GM23248 (cell line): ENCODE results near the gene DUSP9. TPM values are rescaled to one million over a fixed set of nuclear protein-coding genes. Genes with fewer than 3 reads are reported as not detected.
"Not testable (repeated sequence)": the region's sequence is repeated elsewhere in the genome, so short reads cannot be mapped to it uniquely, and the experiment has no call there.

Source experiments
- DNase-seq: peaks from one replicate; pipeline ENCODE4 v3.0.0-alpha.2; 2015
- H2AFZ ChIP-seq: fragments of 200-600 bp; sonication (generic); 2 replicates; pipeline ENCODE4 v1.6.1; 2016; ENCODE audit warnings: antibody characterized with exemption
- H3F3A ChIP-seq: fragments of 200-600 bp; sonication (generic); 2 replicates; pipeline ENCODE4 v1.6.1; 2016; ENCODE audit warnings: mild to moderate bottlenecking, antibody characterized with exemption, mixed run types; ENCODE audit not compliant: insufficient read depth
- H3K27ac ChIP-seq: fragments of 200-600 bp; sonication (generic); 2 replicates; pipeline ENCODE4 v1.5.1; 2016; ENCODE audit warnings: mild to moderate bottlenecking
- H3K27me3 ChIP-seq: fragments of 200-600 bp; sonication (generic); replicated peaks from 2 replicates; pipeline ENCODE4 v1.6.1; 2016; ENCODE audit warnings: mild to moderate bottlenecking; ENCODE audit not compliant: insufficient read depth
- H3K36me3 ChIP-seq: fragments of 200-600 bp; sonication (generic); 2 replicates; pipeline ENCODE4 v1.6.1; 2016; ENCODE audit warnings: low read depth, mild to moderate bottlenecking
- H3K4me1 ChIP-seq: fragments of 200-600 bp; sonication (generic); 2 replicates; pipeline ENCODE4 v1.6.1; 2016; ENCODE audit warnings: mild to moderate bottlenecking; ENCODE audit not compliant: insufficient read depth
- H3K4me2 ChIP-seq: fragments of 200-600 bp; sonication (generic); one replicate; pipeline ENCODE4 v1.6.1; 2016; ENCODE audit warnings: mild to moderate bottlenecking; ENCODE audit not compliant: unreplicated experiment
- H3K4me3 ChIP-seq: fragments of 200-600 bp; sonication (generic); 2 replicates; pipeline ENCODE4 v1.5.1; 2016; ENCODE audit warnings: mild to moderate bottlenecking
- H3K79me2 ChIP-seq: fragments of 200-600 bp; sonication (generic); 2 replicates; pipeline ENCODE4 v1.6.1; 2016; ENCODE audit warnings: mild to moderate bottlenecking; ENCODE audit not compliant: insufficient read depth
- H3K9ac ChIP-seq: fragments of 200-600 bp; sonication (generic); 2 replicates; pipeline ENCODE4 v1.6.1; 2016; ENCODE audit warnings: mild to moderate bottlenecking
- H3K9me2 ChIP-seq: fragments of 200-600 bp; sonication (generic); 2 replicates; pipeline ENCODE4 v1.6.1; 2016; ENCODE audit warnings: mixed run types, mild to moderate bottlenecking, moderate library complexity; ENCODE audit not compliant: insufficient read depth
- H3K9me3 ChIP-seq: fragments of 200-600 bp; sonication (generic); one replicate; pipeline ENCODE4 v1.6.1; 2017; ENCODE audit warnings: low read depth
- H4K20me1 ChIP-seq: fragments of 200-600 bp; sonication (generic); 2 replicates; pipeline ENCODE4 v1.6.0; 2016; ENCODE audit not compliant: insufficient read depth
- EZH2 ChIP-seq: fragments of 200-600 bp; sonication (generic); IDR thresholded peaks from 2 replicates; pipeline ENCODE4 v1.6.1; 2018; ENCODE audit warnings: antibody characterized with exemption, mild to moderate bottlenecking; ENCODE audit not compliant: insufficient read depth, poor library complexity, severe bottlenecking
- EZH2phosphoT487 ChIP-seq: fragments of 200-600 bp; sonication (generic); IDR thresholded peaks from 2 replicates; pipeline ENCODE4 v1.6.1; 2018; ENCODE audit warnings: antibody characterized with exemption, moderate library complexity, mild to moderate bottlenecking, low read depth; ENCODE audit not compliant: insufficient read depth
- WGBS, 2 experiments: methylation state at CpG; one replicate each; pipeline ENCODE4 v1.1.6; 2015 to 2017; ENCODE audit warnings: low lambda C conversion rate in 2 of 2, low coverage in 1 of 2; ENCODE audit errors: missing lambda C conversion rate in 2 of 2; 5-methylcytosine and 5-hydroxymethylcytosine counted together
- in situ Hi-C: fragments of 300-500 bp; cut with MboI; formaldehyde crosslinking; loops from 2 replicates; pipeline ENCODE4 v1.15.0; 2020
- polyA plus RNA-seq: library from polyadenylated mRNA; unstranded; fragments of >200 nt; fragmentation: Nextera tagmentation; extraction: Ambion mirVana; gene quantifications from 2 replicates; pipeline ENCODE4 v1.2.1, GENCODE V29; 2016
- total RNA-seq: library from RNA; depleted of rRNA; stranded (reverse); fragments of >200 nt; shearing (Covaris generic); gene quantifications from 2 replicates; pipeline ENCODE4 v1.2.3, GENCODE V29; 2014

The DUSP9 gene
- total and polyA plus RNA-seq, 2 experiments from 2014 or later: not detected

DNA sequence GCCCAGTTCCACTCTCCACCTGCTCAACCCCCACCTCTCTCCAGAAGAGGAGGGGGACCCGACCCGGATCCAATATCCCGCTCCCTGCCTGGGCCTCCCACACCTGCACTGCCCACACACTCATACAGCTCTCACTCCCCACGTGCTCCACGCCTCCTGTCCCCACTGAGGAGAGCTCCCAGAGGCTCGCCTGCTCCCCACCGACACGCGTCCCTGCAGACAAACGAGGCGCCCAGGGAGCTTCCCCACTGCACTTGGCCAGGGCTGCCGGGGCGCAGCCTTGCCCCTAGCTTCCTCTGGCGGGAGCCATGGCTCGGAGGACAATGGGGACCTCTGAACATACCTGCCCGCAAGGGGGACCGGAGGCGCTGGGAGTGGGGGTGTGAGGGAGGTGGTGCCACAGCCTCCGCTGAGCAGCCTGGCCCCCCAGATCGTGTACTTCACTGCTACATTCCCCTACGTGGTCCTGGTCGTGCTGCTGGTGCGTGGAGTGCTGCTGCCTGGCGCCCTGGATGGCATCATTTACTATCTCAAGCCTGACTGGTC lies 45.7 kb downstream of the DUSP9 start:
- Histone ChIP-seq H3K4me2 (no peak overlapping the region), H3K9me3 (no peaks in the 10 kb centered on the region), H3K27ac (no peak overlapping the region), H3K36me3 (no peaks in the 10 kb centered on the region), H3K9me2 (no peaks in the 10 kb centered on the region), H3K9ac (no peak overlapping the region), H2AFZ (no peak overlapping the region), H3F3A (no peaks in the 10 kb centered on the region), H3K27me3 (no peaks in the 10 kb centered on the region), H3K4me3 (no peak overlapping the region), H4K20me1 (no peaks in the 10 kb centered on the region), H3K4me1 (no peaks in the 10 kb centered on the region), H3K79me2 (no peaks in the 10 kb centered on the region)
- DNase-seq: no peak
- no peak for TF ChIP-seq EZH2phosphoT487
- TF ChIP-seq EZH2: no peak
- in situ Hi-C loops: no loop called here
- WGBS, 2 experiments: 80 to 83% methylated on average over 19 to 24 of the region's 24 CpGs

DNA sequence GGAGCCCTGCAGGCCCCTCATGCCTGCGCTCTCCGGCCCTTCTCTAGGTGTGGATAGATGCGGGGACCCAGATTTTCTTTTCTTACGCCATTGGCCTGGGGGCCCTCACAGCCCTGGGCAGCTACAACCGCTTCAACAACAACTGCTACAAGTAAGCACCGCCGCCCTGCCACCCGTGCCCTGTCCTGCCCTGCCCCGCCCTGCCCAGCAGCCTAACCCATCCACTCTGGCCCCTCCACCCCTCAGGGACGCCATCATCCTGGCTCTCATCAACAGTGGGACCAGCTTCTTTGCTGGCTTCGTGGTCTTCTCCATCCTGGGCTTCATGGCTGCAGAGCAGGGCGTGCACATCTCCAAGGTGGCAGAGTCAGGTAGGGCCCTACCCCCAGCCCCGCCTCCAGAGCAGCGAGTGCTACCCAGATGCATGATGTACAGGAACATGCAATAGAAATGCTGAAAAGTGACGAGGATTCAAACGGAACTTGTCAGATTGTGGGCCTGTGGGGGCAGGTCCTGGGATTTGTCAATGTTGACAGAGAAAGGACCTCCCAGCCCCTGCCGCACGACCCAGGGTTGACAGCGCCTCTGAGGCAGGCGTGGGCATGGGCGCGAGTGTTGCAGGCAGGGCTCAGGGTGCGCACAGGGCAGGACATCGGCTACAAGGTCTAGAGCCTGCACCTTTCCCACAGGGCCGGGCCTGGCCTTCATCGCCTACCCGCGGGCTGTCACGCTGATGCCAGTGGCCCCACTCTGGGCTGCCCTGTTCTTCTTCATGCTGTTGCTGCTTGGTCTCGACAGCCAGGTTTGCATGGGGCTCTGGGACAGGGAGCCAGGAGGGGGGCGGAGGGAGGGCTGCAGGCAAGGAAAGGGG lies 46.4 kb downstream of the DUSP9 start:
- Histone ChIP-seq H2AFZ (no peak overlapping the region), H3K79me2 (no peaks in the 10 kb centered on the region), H3K4me3 (no peak overlapping the region), H3K27ac (no peak overlapping the region), H3K4me1 (no peaks in the 10 kb centered on the region), H3K9me2 (no peaks in the 10 kb centered on the region), H3F3A (no peaks in the 10 kb centered on the region), H3K9ac (no peak overlapping the region), H3K9me3 (no peaks in the 10 kb centered on the region), H3K36me3 (no peaks in the 10 kb centered on the region), H3K4me2 (no peak overlapping the region), H3K27me3 (no peaks in the 10 kb centered on the region), H4K20me1 (no peaks in the 10 kb centered on the region)
- in situ Hi-C loops: no loop called here
- WGBS, 2 experiments: 96 to 97% methylated on average over 11 to 30 of the region's 31 CpGs
- no peak for TF ChIP-seq EZH2phosphoT487
- DNase-seq: no peak

DNA sequence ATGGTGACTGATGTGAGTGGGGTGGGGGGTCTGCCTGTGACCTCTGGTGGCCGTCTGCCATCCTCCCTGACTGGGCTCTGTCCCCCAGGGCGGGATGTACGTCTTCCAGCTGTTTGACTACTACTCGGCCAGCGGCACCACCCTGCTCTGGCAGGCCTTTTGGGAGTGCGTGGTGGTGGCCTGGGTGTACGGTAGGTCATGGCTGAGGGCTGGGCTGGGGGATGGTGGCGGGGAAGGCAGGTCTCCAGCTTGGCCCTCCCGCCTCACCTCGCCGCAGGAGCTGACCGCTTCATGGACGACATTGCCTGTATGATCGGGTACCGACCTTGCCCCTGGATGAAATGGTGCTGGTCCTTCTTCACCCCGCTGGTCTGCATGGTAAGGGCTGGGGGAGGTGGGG lies 47.3 kb downstream of the DUSP9 start:
- not testable (repeated sequence) for H3K9me3 ChIP-seq, DNase-seq

DNA sequence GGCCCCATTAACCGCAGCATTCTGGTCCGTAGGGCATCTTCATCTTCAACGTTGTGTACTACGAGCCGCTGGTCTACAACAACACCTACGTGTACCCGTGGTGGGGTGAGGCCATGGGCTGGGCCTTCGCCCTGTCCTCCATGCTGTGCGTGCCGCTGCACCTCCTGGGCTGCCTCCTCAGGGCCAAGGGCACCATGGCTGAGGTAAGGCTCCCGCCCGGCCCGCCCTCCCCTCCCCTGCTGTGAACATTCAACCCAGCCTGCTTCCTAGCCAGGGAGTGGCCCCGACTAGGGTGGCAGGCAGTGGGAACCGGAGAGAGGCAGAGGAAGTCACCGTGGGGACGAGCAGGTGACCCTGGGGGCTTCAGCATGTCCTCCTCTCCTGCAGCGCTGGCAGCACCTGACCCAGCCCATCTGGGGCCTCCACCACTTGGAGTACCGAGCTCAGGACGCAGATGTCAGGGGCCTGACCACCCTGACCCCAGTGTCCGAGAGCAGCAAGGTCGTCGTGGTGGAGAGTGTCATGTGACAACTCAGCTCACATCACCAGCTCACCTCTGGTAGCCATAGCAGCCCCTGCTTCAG lies 47.8 kb downstream of the DUSP9 start:
- TF ChIP-seq EZH2 (no peak), EZH2phosphoT487 (no peak)

More for the DNA sequence above, 47.3 kb downstream of the DUSP9 start:
- H4K20me1 ChIP-seq, H3K36me3 ChIP-seq, H3K27me3 ChIP-seq, H3K4me3 ChIP-seq, H3K4me2 ChIP-seq, H2AFZ ChIP-seq, H3K9me2 ChIP-seq, H3F3A ChIP-seq, in situ Hi-C loops, H3K79me2 ChIP-seq, H3K27ac ChIP-seq, H3K4me1 ChIP-seq, H3K9ac ChIP-seq: not testable (repeated sequence)
- WGBS, 2 experiments: 100% methylated on average over 8 of the region's 16 CpGs; no CpG with 5 or more reads in 1 of the 2 experiments

More for the DNA sequence above, 47.8 kb downstream of the DUSP9 start:
- Histone ChIP-seq H3K4me1 (no peaks in the 10 kb centered on the region), H3K9me3 (no peaks in the 10 kb centered on the region), H3K4me3 (no peak overlapping the region), H3K4me2 (no peak overlapping the region), H3K79me2 (no peaks in the 10 kb centered on the region), H3F3A (no peaks in the 10 kb centered on the region), H3K9me2 (no peaks in the 10 kb centered on the region), H3K36me3 (no peaks in the 10 kb centered on the region), H3K27ac (no peak overlapping the region), H3K9ac (no peak overlapping the region), H3K27me3 (no peaks in the 10 kb centered on the region), H4K20me1 (no peaks in the 10 kb centered on the region), H2AFZ (no peak overlapping the region)
- DNase-seq: no peak
- 82 to 84% methylated on average over 5 to 15 of the region's 23 CpGs for WGBS, 2 experiments
- in situ Hi-C loops: no loop called here
